NCI-H82 treated with DMSO at 0.1 percent for 48 hours (cell line): ENCODE measurements around the gene SH3PXD2B.
A peak's percentile ranks its signal among the peaks of the same experiment; 100 is the strongest.
"Not testable (repeated sequence)": the region's sequence is repeated elsewhere in the genome, so short reads cannot be mapped to it uniquely, and the experiment has no call there.

Experiments used
- DNase-seq: peaks from one replicate; lab custom pipeline; 2025; ENCODE audit not compliant: unreplicated experiment; lab: John Stamatoyannopoulos, UW

SH3PXD2B gene

GRCh38 chr5:172345881-172346280 is 108.4 kb downstream of the SH3PXD2B start:
- DNase-seq: no peak

- no peak for DNase-seq
These were observed 109.4 kb downstream of the SH3PXD2B start for GRCh38 chr5:172344855-172345409.

- no peak for DNase-seq
These were observed 110.6 kb downstream of the SH3PXD2B start for GRCh38 chr5:172343741-172344140.

GRCh38 chr5:172342918-172343317 is 111.4 kb downstream of the SH3PXD2B start:
- DNase-seq: no peak

- no peak for DNase-seq
These were observed 114.8 kb downstream of the SH3PXD2B start for GRCh38 chr5:172339264-172340180.

- no peak for DNase-seq
These were observed 117.5 kb downstream of the SH3PXD2B start for GRCh38 chr5:172336676-172337285.

- DNase-seq: peak; percentile 4
These were observed 118.1 kb downstream of the SH3PXD2B start for GRCh38 chr5:172336264-172336663.

GRCh38 chr5:172335721-172336120 is 118.6 kb downstream of the SH3PXD2B start:
- no peak for DNase-seq

- DNase-seq: no peak
These were observed 119.7 kb downstream of the SH3PXD2B start for GRCh38 chr5:172334641-172335040.

- no peak for DNase-seq
These were observed 120.1 kb downstream of the SH3PXD2B start for GRCh38 chr5:172334196-172334595.

GRCh38 chr5:172326901-172327300 is 127.4 kb downstream of the SH3PXD2B start:
- not testable (repeated sequence) for DNase-seq

- no peak for DNase-seq
These were observed 128.9 kb downstream of the SH3PXD2B start for GRCh38 chr5:172325452-172325851.

- no peak for DNase-seq
These were observed 132.0 kb downstream of the SH3PXD2B start for GRCh38 chr5:172322028-172322965.

- peak; percentile 50 for DNase-seq
These were observed 132.7 kb downstream of the SH3PXD2B start for GRCh38 chr5:172321593-172321992.

GRCh38 chr5:172319708-172320441 is 134.4 kb downstream of the SH3PXD2B start:
- no peak for DNase-seq

GRCh38 chr5:172315587-172316493 is 138.5 kb downstream of the SH3PXD2B start:
- no peak for DNase-seq

- DNase-seq: no peak
These were observed 140.4 kb downstream of the SH3PXD2B start for GRCh38 chr5:172313915-172314314.

GRCh38 chr5:172312286-172312685 is 142.0 kb downstream of the SH3PXD2B start:
- DNase-seq: no peak

GRCh38 chr5:172311605-172312004 is 142.7 kb downstream of the SH3PXD2B start:
- no peak for DNase-seq
